Esophagus muscularis mucosa (tissue), 4 donors: Measurements from ENCODE around the gene CABLES1.

ENCODE experiments used
- EP300 ChIP-seq: sonication (generic); formaldehyde crosslinking; IDR thresholded peaks from one replicate; pipeline ENCODE4 v1.6.1; 2017; ENCODE audit warnings: antibody characterized with exemption
- POLR2A ChIP-seq: fragments of 450-650 bp; IDR thresholded peaks from one replicate; pipeline ENCODE4 v1.6.1; 2017; ENCODE audit warnings: antibody characterized with exemption, moderate library complexity, mild to moderate bottlenecking, low read depth
- POLR2AphosphoS5 ChIP-seq, 2 donors: sonication (generic); formaldehyde crosslinking; IDR thresholded peaks; one replicate each; pipeline ENCODE4 v1.6.1; 2017; ENCODE audit warnings: antibody characterized with exemption in 2 of 2
- TF ChIP-seq, protein P1 (sequence below), 3 experiments: fragments of 200-600 bp in 2 of 3; fragments of 450-650 bp in 1 of 3; sonication (generic) in 2 of 3; IDR thresholded peaks; one replicate each; pipeline ENCODE4 v1.5.1; 2017 to 2019; ENCODE audit warnings: antibody characterized with exemption in 3 of 3, mild to moderate bottlenecking in 2 of 3, moderate library complexity in 1 of 3

DNA sequence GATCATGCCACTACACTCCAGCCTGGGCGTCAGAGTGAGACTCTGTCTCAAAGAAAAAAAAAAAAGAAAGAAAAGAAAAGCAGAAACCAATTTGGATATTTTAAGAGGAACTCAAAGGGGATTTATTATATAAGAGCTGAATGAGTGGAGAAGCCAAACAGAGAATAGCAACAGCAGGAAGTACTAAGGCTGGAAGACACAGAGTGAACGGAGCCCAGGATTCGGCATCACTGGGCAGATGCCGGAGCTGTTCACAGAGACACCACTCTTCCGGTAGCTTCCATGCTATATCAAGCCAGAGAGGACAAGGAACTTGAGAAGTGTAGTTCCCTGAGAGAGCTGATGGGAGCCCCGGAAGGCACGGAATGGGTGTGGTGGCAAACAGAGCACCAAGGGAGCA is 47.0 kb upstream of the CABLES1 start:
- no peak for TF ChIP-seq POLR2AphosphoS5 (IDR thresholded peaks at IDR 0.05)
- TF ChIP-seq POLR2A, result no peak
- TF ChIP-seq, protein P1, sequence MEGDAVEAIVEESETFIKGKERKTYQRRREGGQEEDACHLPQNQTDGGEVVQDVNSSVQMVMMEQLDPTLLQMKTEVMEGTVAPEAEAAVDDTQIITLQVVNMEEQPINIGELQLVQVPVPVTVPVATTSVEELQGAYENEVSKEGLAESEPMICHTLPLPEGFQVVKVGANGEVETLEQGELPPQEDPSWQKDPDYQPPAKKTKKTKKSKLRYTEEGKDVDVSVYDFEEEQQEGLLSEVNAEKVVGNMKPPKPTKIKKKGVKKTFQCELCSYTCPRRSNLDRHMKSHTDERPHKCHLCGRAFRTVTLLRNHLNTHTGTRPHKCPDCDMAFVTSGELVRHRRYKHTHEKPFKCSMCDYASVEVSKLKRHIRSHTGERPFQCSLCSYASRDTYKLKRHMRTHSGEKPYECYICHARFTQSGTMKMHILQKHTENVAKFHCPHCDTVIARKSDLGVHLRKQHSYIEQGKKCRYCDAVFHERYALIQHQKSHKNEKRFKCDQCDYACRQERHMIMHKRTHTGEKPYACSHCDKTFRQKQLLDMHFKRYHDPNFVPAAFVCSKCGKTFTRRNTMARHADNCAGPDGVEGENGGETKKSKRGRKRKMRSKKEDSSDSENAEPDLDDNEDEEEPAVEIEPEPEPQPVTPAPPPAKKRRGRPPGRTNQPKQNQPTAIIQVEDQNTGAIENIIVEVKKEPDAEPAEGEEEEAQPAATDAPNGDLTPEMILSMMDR (IDR thresholded peaks at IDR 0.05), result no peak
- no peak for TF ChIP-seq EP300
